GM19025 (cell line): Measurements from ENCODE around the gene FOXE3.

Experiments used
- ATAC-seq: cut with Tn5 transposase; IDR thresholded peaks from one replicate; pipeline ENCODE4 v1.9.1; 2021; ENCODE audit warnings: mild to moderate bottlenecking, low read depth, moderate library complexity; ENCODE audit not compliant: unreplicated experiment

Gene FOXE3

DNA sequence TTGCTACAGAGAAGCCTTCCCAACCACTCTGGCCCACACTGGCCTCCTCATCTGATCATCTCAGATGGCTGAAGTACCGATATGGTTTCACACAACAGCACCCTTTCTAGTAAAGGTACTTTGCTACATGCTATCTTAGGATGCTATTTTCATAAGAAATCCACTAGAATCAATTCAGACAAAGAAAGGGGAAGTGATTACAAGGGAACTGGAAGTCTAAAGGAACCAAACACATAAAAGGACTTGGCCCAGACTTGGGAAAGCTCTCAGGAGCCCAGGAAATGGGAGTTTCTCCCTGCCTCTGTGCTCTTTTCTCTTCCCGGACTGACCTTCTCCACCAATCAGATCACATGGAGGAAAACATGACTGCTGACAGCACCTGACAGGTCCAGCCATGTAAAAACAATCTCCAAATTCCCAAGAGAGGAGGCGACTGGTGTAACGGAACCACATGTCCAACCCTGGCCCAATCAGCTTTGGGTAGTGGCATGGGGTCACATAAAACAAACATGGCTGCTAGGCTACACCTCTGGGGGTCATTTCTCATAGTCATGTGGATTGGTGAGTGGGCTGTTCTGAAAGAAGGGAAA, 12.7 kb upstream of the FOXE3 start:
- ATAC-seq: no peak

DNA sequence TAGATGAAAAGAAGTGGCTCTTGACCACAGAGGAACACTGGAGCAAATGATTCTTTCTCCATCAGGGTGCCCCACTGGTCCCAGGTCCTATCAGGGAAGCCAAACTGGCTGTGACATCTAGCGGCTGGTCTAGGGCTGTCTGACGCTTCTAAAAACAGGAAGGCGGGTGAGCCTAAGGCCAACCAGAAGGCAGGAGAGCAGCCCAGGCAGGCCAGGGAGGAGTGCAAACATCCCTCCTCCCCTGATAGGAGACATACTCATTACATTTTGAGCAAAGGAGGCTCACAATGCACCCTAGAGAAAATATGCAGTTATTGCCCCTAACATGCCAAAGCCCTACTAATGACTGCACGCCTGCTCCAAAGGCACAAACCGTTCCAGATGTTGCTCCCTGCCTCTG, 10.4 kb upstream of the FOXE3 start:
- no peak for ATAC-seq

- ATAC-seq: no peak
Measured at GRCh38 chr1:47406966-47407365, 9.1 kb upstream of the FOXE3 start.

DNA sequence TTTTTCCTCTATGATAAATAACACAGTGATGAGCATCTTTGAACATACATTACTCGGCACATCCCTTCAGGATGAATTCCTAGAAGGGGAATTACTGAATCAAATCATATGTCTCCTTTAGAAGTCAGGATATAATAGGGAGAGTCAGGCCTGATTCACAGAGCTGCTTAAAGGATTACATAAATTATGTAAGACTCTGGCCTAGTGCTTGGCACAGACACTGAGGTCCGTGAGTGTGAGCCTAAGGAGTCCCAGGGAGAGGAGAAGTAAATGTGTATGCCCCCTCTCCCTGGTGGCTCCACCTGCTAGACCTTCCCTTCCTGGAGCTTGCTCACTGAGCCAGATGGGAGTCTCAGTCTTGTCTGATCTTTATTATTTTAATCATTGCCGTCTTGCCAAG, 8.6 kb upstream of the FOXE3 start:
- ATAC-seq: no peak

DNA sequence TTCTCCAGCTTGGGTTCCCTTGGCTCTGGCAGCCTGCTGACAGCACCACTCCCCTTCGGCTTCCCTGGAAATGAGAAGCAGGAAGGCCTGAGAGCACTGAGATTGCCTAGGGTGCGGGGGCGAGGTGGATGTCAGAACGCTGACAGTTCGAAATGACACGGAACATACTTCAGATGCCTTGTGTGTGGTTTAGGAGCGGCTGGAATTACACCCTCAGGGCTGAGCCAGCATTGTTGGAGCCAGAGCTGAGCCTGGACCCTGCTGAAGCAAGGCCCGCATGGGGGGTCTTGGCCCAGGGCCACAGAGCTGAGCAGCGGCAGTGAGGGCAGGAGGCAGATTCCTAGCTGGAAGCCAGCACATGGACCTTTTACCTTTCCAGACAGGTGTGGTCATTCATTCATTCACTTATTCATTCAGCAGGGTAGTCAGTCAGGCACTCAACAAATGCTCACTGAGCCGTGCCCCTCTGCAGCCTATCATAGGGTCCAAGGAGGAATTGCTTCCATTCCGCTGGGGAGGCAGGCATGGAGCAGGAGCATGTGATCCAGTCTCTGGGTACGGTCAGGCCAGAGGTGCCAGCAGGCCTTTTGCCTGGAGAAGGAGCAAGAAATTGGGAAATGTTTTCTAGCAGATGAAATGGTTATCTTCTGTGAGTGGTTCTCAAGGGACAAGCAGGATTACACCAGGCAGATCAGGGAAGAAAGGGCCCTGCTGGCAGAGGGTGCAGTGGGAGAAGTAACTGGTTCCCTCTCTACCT, 6.6 kb upstream of the FOXE3 start:
- ATAC-seq: no peak

GRCh38 chr1:47410068-47410455, 6.0 kb upstream of the FOXE3 start:
- ATAC-seq: no peak

DNA sequence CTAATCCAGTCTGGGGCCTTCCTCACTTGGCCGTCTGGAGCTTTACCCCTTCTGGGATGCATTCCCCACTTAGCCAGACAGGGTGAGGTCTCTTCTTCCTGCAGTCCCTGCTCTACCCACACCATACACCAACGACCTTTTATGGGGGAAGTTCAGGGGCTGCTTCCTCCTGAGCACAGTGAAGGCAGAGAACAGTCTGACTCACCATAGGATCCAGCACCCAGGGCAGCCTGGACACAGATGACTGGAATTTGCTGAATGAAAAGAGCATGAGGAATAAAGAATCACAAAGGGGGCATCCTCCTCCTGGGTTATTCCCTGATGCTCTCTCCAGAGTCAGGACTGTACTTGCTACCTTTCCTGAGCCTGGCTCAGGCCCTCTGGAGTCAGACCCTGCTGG, 4.6 kb upstream of the FOXE3 start:
- ATAC-seq: no peak

DNA sequence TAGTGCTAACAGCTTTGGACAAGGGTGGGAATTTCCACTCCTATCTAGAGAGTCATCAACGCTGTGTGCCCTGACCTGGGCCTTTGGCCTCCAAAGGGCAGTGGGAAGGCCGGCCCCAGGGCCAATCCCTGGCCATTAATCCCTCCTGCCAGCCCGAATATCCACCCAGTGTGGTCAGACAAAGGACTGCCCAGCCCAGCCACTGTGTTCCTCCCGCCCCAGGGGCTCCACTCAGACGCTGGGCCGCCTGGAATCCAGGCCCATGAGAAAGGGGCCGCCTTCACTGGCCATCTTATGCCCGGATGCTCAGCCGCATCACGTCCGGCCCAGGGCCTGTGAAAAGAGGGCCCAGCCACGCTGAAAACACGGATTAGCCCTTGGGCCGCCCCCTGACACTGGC, 3.6 kb upstream of the FOXE3 start:
- no peak for ATAC-seq

- ATAC-seq: no peak
Measured at GRCh38 chr1:47416319-47417169, 459 bp downstream of the FOXE3 start.

GRCh38 chr1:47417170-47418044, 1.3 kb downstream of the FOXE3 start:
- no peak for ATAC-seq

DNA sequence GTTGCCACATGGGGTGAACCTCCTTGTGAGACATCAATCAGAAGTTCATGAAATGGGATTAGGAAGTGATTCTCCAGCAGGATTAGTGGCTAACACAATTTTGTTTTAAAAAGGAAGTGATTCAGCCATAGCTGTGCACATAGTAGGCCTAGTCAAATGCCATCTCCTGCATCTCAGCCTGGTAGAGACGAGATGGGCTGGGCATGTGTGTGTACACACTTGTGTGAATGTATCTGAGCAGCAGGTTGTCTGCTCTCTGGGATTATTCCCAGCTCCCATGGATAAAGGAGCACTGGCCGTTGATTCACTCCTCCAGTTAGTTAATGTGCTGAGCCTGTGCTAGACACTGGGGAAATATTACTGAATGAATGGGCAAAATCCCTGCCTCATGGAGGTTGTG, 2.0 kb downstream of the FOXE3 start:
- no peak for ATAC-seq

DNA sequence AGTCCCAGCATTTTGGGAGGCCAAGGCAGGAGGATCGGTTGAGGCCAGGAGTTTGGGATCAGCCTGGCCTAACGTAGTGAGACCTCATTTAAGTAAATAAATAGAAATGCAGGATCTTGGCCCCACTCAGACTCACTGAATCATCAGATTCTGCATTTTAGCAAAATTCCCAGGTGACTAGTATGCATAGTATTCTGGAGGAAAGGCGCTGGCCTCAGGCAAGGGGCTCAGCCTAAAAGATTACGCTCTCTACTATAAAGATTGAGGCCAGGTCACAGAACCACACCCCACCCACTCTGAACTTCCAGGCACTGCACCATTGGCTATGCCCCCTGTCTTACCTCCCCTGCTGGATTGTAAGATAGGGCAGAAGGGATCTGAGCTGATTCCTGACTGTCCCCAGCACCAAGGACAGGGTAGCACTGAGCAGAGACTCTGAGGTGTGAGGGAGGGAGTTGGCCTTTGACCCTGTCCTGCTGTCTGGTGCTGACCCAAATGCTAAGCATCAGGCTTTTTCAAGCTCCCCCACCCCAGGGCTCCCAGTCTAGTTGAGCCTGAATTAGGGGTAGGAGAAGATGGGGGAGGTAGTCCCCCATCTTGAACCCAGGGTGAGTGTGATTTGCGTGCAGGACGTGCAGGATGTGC, 2.7 kb downstream of the FOXE3 start:
- ATAC-seq: no peak

DNA sequence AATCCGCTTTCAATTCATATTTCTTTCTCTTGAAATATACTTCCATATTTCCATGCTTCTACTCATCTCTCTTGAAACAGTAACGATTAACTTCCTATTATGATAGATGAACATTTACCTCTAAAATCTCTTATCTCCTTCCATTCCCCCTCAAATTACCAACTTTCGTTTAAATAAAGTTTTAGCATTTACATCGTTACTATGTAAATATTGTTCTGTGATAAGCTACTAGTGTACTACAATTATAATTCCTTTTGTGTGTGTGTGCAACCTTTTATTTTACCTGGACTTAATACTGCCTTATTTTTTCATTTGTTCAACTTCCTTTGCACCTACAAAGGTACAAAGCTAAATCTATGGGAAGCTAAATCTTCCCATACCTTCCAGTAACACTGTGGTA, 4.5 kb downstream of the FOXE3 start:
- no peak for ATAC-seq

GRCh38 chr1:47423872-47424271, 7.8 kb downstream of the FOXE3 start:
- ATAC-seq: no peak

GRCh38 chr1:47424336-47424982, 8.4 kb downstream of the FOXE3 start:
- no peak for ATAC-seq

DNA sequence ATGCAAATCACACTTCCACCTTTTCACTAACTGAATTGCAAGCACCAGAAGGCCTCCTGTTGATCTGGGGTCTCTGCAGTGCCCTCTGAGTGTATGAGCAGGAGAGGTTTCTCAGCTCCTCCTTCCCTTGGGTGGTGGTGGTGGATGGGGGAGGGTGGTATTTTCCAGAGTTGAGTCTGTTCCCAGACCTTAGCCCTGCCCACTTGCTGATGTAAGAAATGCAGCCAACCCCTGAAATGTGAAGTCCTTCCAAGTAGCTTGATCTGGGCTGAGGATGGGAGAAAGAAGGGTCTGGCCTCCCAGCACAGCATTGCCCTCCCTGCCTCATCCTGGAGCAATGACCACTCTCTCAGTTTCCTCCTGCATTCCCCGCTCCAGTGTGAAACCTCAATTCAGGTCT, 15.4 kb downstream of the FOXE3 start:
- ATAC-seq: no peak

GRCh38 chr1:47432071-47433036, 16.3 kb downstream of the FOXE3 start:
- ATAC-seq: no peak

DNA sequence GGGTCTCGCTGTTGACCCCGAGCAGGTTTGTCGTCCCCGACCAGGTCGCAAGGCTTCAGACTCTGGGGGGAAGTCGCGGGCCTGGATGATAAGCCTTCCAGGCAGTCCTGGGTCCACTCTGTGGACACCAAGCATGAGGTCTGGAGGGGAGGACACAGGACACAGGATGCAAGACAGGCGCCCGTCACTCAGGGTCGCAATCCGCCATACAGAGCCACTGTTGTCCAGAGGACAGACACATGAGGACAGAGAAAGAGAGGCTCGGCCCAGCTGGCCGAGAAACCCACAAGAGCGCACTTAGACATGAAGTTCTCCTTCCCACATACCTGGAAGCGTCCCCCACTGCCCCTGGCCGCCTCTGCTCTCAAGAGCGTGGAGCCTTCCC, 16.9 kb downstream of the FOXE3 start:
- no peak for ATAC-seq
